Keratinocyte (primary cell): Measurements from ENCODE around the gene SSTR1.

Experiments used
- CTCF ChIP-seq, 3 experiments: IDR thresholded peaks in 1 of 3; conservative IDR thresholded peaks in 1 of 3; optimal IDR thresholded peaks in 1 of 3; 2 replicates in 2 of 3; 3 replicates in 1 of 3; pipeline versions ENCODE3 to v1.5.1; 2011; ENCODE audit warnings: low read length in 3 of 3, mild to moderate bottlenecking in 3 of 3, moderate library complexity in 2 of 3, control low read depth in 1 of 3, inconsistent platforms in 1 of 3; ENCODE audit not compliant: insufficient read depth in 2 of 3; ENCODE audit errors: extremely low read depth in 1 of 3
- EZH2 ChIP-seq: IDR thresholded peaks from one replicate; pipeline ENCODE4 v1.6.1; 2012; ENCODE audit warnings: inconsistent platforms, mild to moderate bottlenecking, low read length, moderate library complexity

DNA sequence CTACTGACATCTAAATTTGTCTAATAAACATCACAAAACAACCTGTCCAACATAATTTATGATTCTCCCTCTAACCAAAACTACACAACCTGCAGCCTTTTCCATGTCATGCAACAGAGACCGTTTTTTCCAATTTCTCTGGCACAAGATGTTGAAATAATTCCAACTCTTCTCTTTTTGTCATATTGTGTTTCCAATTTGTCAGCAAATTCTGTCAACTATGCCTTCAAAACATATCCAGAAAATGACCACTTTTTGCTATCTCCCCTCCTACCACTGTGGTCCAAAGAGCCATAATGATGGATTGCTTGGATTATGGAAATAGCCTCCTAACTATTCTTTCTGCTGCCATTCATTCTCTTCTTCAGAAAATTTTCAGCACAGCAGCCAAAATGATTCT is 31.3 kb upstream of the SSTR1 start:
- TF ChIP-seq CTCF (optimal IDR thresholded peaks at IDR 0.05 in 1 of 3, IDR thresholded peaks at IDR 0.05 in 1 of 3, conservative IDR thresholded peaks at IDR 0.05 in 1 of 3; ENCODE audit: extremely low read depth in 1 of 3, insufficient read depth in 2 of 3, low read length in 3 of 3) (no peak), EZH2 (no peak)
